Neural cell (in vitro differentiated cells): ENCODE data around the gene SKI.

Experiments
- TAF1 ChIP-seq: IDR thresholded peaks from 2 replicates; pipeline ENCODE4 v1.6.1; 2012; ENCODE audit warnings: low read depth
- TF ChIP-seq, protein P1 (sequence below): fragments of 450-650 bp; IDR thresholded peaks from 2 replicates; pipeline ENCODE4 v1.5.1; 2014; ENCODE audit warnings: antibody characterized with exemption, mild to moderate bottlenecking, moderate library complexity; ENCODE audit not compliant: poor library complexity, severe bottlenecking

- TF ChIP-seq, protein P1, sequence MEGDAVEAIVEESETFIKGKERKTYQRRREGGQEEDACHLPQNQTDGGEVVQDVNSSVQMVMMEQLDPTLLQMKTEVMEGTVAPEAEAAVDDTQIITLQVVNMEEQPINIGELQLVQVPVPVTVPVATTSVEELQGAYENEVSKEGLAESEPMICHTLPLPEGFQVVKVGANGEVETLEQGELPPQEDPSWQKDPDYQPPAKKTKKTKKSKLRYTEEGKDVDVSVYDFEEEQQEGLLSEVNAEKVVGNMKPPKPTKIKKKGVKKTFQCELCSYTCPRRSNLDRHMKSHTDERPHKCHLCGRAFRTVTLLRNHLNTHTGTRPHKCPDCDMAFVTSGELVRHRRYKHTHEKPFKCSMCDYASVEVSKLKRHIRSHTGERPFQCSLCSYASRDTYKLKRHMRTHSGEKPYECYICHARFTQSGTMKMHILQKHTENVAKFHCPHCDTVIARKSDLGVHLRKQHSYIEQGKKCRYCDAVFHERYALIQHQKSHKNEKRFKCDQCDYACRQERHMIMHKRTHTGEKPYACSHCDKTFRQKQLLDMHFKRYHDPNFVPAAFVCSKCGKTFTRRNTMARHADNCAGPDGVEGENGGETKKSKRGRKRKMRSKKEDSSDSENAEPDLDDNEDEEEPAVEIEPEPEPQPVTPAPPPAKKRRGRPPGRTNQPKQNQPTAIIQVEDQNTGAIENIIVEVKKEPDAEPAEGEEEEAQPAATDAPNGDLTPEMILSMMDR: no peak
- no peak for TF ChIP-seq TAF1
Observed at GRCh38 chr1:2282556-2283270, 54.6 kb downstream of the SKI start.
